ENCODE measurements around the gene SETBP1. TPM values are rescaled to one million over a fixed set of nuclear protein-coding genes. Genes with fewer than 3 reads are reported as not detected.

The SETBP1 gene
- total and polyA plus RNA-seq, 5 experiments from 2014 or later, result 0.16 to 1.6 (median 1.6) TPM; not detected in 2

- H3K4me3 Mint-ChIP-seq, result no peak overlapping the region
- POLR2A ChIA-PET, result no interaction called here
- H3K4me1 Mint-ChIP-seq, result no peaks in the 10 kb centered on the region
- H3K27me3 Mint-ChIP-seq, result peaks cover 0 to 12% (median 0%) of the 10 kb centered on the region in 5 donors
- DNase-seq (no peak), ATAC-seq (no peak)
- no peaks in the 10 kb centered on the region for H3K9me3 Mint-ChIP-seq
- no peaks in the 10 kb centered on the region for H3K36me3 Mint-ChIP-seq
- H3K27ac Mint-ChIP-seq, result no peak overlapping the region
Measured at GRCh38 chr18:45090526-45091140, 409.9 kb downstream of the SETBP1 start.

GRCh38 chr18:45100321-45101105, 419.8 kb downstream of the SETBP1 start:
- no peak for ATAC-seq
- POLR2A ChIA-PET, result no interaction called here
- H3K4me1 Mint-ChIP-seq, result peaks cover 0 to 45% (median 0%) of the 10 kb centered on the region in 4 donors

DNA sequence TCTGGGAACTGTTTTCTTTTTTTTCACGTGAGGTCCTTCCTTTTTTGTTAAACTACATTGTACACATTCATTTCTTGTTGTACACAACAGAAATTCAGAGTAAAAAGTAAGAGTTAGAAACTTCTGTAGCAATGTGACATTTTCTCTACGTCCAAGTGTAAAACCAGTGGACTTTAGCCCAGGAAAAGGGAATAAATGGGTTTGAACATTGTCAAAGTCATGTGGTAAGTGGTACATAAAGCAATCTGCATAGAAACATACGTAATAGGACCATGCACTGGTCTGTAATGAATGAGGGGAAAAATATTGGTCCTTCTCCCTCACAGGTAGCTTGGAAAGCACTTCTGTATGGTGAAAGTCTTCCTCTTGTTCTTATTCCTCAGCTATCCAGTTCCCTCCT, 421.4 kb downstream of the SETBP1 start:
- peaks cover 0 to 2% (median 0%) of the 10 kb centered on the region in 9 donors for H3K9me3 Mint-ChIP-seq
- peaks cover 0 to 52% (median 0%) of the 10 kb centered on the region in 4 donors for H3K4me1 Mint-ChIP-seq
- no peak for ATAC-seq
- no peaks in the 10 kb centered on the region for H3K36me3 Mint-ChIP-seq
- H3K4me3 Mint-ChIP-seq, result no peak overlapping the region
- H3K27me3 Mint-ChIP-seq, result peaks cover 0 to 3% (median 0%) of the 10 kb centered on the region in 5 donors
- H3K27ac Mint-ChIP-seq, result peak overlapping the region in 1 of 10 donors; percentile 14
- no peak for DNase-seq
- POLR2A ChIA-PET, result no interaction called here

More at GRCh38 chr18:45100321-45101105, 419.8 kb downstream of the SETBP1 start:
- no peak overlapping the region for H3K27ac Mint-ChIP-seq
- no peak for DNase-seq
- no peaks in the 10 kb centered on the region for H3K36me3 Mint-ChIP-seq
- no peak overlapping the region for H3K4me3 Mint-ChIP-seq
- peaks cover 0 to 4% (median 1%) of the 10 kb centered on the region in 5 donors for H3K27me3 Mint-ChIP-seq
- peaks cover 0 to 2% (median 0%) of the 10 kb centered on the region in 9 donors for H3K9me3 Mint-ChIP-seq

DNA sequence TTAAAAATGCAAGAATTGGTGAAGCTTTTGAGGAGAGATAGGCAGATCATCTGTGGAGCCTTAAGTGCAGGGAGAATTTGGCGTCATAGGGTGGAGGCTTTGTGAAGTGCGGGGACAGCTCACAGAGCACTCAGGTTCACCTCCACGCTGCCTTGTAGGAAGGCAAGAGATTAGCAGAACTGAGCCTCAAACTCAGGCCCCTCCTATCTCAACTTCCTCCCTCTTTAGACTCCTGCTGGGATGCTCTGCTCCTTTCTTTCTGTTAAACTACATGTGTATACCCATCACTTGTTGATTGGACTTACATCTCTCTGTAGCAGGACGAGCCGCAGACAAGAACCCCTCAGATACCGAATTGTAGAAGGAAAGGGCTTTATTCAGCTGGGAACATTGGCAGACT, 422.2 kb downstream of the SETBP1 start:
- H3K4me1 Mint-ChIP-seq, result peaks cover 0 to 52% (median 0%) of the 10 kb centered on the region in 4 donors
- peaks cover 0 to 2% (median 0%) of the 10 kb centered on the region in 9 donors for H3K9me3 Mint-ChIP-seq
- no peaks in the 10 kb centered on the region for H3K27me3 Mint-ChIP-seq
- H3K36me3 Mint-ChIP-seq, result no peaks in the 10 kb centered on the region
- H3K4me3 Mint-ChIP-seq, result no peak overlapping the region
- ATAC-seq (no peak), DNase-seq (no peak)
- peak overlapping the region in 1 of 10 donors; percentile 64 for H3K27ac Mint-ChIP-seq
- POLR2A ChIA-PET, result no interaction called here

- Mint-ChIP-seq H3K36me3 (no peaks in the 10 kb centered on the region), H3K4me1 (peaks cover 0 to 52% (median 0%) of the 10 kb centered on the region in 4 donors), H3K9me3 (peaks cover 0 to 2% (median 0%) of the 10 kb centered on the region in 9 donors), H3K4me3 (peak overlapping the region in 1 of 10 donors; percentile 15), H3K27ac (peak overlapping the region in 2 of 10 donors; percentile 58 to 64), H3K27me3 (no peaks in the 10 kb centered on the region)
- POLR2A ChIA-PET, result no interaction called here
- peak in 1 of 2 donors; percentile 39 for ATAC-seq
- no peak for DNase-seq
Measured at GRCh38 chr18:45103319-45104048, 422.8 kb downstream of the SETBP1 start.

- ATAC-seq (no peak), DNase-seq (no peak)
- no peaks in the 10 kb centered on the region for H3K36me3 Mint-ChIP-seq
- peaks cover 0 to 2% (median 0%) of the 10 kb centered on the region in 9 donors for H3K9me3 Mint-ChIP-seq
- POLR2A ChIA-PET, result no interaction called here
- peak overlapping the region in 1 of 10 donors; percentile 64 for H3K27ac Mint-ChIP-seq
- H3K27me3 Mint-ChIP-seq, result no peaks in the 10 kb centered on the region
- peak overlapping the region in 1 of 10 donors; percentile 16 for H3K4me3 Mint-ChIP-seq
- peaks cover 0 to 52% (median 0%) of the 10 kb centered on the region in 4 donors for H3K4me1 Mint-ChIP-seq
Measured at GRCh38 chr18:45104049-45104395, 423.3 kb downstream of the SETBP1 start.

DNA sequence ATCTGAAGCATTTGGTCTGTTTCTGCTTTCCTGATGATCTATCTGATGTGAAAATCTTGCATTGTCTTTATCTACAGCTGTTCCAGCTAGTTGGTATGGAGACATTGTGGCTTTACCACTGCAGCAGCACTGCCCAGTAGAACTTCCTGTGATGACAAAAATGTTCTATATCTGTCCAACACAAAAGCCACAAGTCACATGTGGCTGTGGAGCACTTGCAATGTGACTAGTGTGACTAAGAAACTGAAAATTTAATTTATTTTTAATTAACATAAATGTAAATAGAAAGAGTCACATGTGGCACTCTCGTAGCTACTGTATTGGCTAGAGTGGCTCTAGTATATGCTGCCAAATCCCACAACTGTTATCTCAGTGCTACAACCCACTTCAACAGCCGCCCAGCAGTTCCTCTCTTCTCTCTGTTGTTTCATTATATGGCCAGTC, 425.7 kb downstream of the SETBP1 start:
- no peak overlapping the region for H3K27ac Mint-ChIP-seq
- POLR2A ChIA-PET, result no interaction called here
- H3K9me3 Mint-ChIP-seq, result peaks cover 0 to 3% (median 0%) of the 10 kb centered on the region in 9 donors
- peak; percentile 32 to 47 for ATAC-seq
- peaks cover 0 to 49% (median 0%) of the 10 kb centered on the region in 4 donors for H3K4me1 Mint-ChIP-seq
- no peaks in the 10 kb centered on the region for H3K36me3 Mint-ChIP-seq
- H3K4me3 Mint-ChIP-seq, result no peak overlapping the region
- no peaks in the 10 kb centered on the region for H3K27me3 Mint-ChIP-seq
- peak in 2 of 10 donors; percentile 3 to 34 for DNase-seq

GRCh38 chr18:45107425-45107824, 426.7 kb downstream of the SETBP1 start:
- peaks cover 0 to 3% (median 0%) of the 10 kb centered on the region in 9 donors for H3K9me3 Mint-ChIP-seq
- ATAC-seq (no peak), DNase-seq (no peak)
- POLR2A ChIA-PET, result no interaction called here
- H3K36me3 Mint-ChIP-seq, result no peaks in the 10 kb centered on the region
- H3K27ac Mint-ChIP-seq, result no peak overlapping the region
- H3K4me1 Mint-ChIP-seq, result peaks cover 0 to 38% (median 0%) of the 10 kb centered on the region in 4 donors
- H3K4me3 Mint-ChIP-seq, result no peak overlapping the region
- H3K27me3 Mint-ChIP-seq, result no peaks in the 10 kb centered on the region

DNA sequence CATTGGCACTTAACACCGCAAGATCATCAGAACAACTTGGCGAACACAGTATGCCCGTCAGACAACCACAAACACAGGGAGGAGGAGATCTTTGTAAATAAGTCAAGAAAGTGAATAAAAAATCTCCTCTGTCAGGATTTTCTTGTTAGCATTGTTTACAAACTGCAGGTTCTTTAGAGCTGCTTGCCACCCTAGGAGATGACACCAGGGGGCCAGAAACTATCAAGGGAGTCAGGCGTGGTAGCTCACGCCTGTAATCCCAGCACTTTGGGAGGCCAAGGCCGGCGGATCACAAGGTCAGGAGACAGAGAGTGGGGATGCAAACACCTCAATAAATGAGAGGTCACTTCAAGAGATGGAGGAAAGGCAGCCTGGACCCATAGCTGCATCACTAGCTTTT, 428.1 kb downstream of the SETBP1 start:
- H3K27me3 Mint-ChIP-seq, result peaks cover 0 to 3% (median 0%) of the 10 kb centered on the region in 5 donors
- peaks cover 0 to 25% (median 0%) of the 10 kb centered on the region in 4 donors for H3K4me1 Mint-ChIP-seq
- peak overlapping the region in 1 of 10 donors; percentile 25 for H3K4me3 Mint-ChIP-seq

GRCh38 chr18:45109271-45109670, 428.6 kb downstream of the SETBP1 start:
- H3K27me3 Mint-ChIP-seq, result peaks cover 0 to 3% (median 0%) of the 10 kb centered on the region in 5 donors
- H3K4me3 Mint-ChIP-seq, result no peak overlapping the region
- ATAC-seq (no peak), DNase-seq (no peak)
- POLR2A ChIA-PET, result no interaction called here
- no peak overlapping the region for H3K27ac Mint-ChIP-seq
- peaks cover 0 to 20% (median 0%) of the 10 kb centered on the region in 4 donors for H3K4me1 Mint-ChIP-seq
- H3K9me3 Mint-ChIP-seq, result peaks cover 0 to 5% (median 0%) of the 10 kb centered on the region in 9 donors
- H3K36me3 Mint-ChIP-seq, result no peaks in the 10 kb centered on the region

More for the DNA sequence above, 428.1 kb downstream of the SETBP1 start:
- POLR2A ChIA-PET, result no interaction called here
- peaks cover 0 to 5% (median 0%) of the 10 kb centered on the region in 9 donors for H3K9me3 Mint-ChIP-seq
- ATAC-seq (no peak), DNase-seq (no peak)
- no peak overlapping the region for H3K27ac Mint-ChIP-seq
- H3K36me3 Mint-ChIP-seq, result no peaks in the 10 kb centered on the region

DNA sequence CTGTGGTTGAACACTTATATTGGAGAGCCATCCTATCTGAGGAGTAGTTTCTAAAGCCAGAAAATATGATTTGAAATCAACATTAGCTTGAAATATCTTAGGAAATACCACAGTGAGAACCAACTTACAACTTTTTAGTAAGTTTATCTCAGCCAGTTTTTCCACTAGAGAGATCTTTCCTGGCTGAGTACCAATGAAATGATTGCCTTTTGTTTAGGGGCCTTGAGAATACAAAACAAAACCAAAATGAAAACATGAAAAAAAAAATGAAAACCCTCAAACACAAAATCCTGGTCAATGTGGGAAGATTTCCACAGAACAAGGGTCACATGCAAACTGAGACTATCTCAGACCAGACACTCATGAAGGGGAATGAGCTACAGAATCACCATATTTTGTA, 429.0 kb downstream of the SETBP1 start:
- ATAC-seq, result no peak
- DNase-seq, result no peak
- Mint-ChIP-seq H3K27me3 (peaks cover 0 to 3% (median 0%) of the 10 kb centered on the region in 5 donors), H3K4me1 (peaks cover 0 to 15% (median 0%) of the 10 kb centered on the region in 4 donors), H3K9me3 (peaks cover 0 to 5% (median 0%) of the 10 kb centered on the region in 9 donors), H3K36me3 (no peaks in the 10 kb centered on the region), H3K27ac (no peak overlapping the region), H3K4me3 (no peak overlapping the region)
- POLR2A ChIA-PET, result no interaction called here

DNA sequence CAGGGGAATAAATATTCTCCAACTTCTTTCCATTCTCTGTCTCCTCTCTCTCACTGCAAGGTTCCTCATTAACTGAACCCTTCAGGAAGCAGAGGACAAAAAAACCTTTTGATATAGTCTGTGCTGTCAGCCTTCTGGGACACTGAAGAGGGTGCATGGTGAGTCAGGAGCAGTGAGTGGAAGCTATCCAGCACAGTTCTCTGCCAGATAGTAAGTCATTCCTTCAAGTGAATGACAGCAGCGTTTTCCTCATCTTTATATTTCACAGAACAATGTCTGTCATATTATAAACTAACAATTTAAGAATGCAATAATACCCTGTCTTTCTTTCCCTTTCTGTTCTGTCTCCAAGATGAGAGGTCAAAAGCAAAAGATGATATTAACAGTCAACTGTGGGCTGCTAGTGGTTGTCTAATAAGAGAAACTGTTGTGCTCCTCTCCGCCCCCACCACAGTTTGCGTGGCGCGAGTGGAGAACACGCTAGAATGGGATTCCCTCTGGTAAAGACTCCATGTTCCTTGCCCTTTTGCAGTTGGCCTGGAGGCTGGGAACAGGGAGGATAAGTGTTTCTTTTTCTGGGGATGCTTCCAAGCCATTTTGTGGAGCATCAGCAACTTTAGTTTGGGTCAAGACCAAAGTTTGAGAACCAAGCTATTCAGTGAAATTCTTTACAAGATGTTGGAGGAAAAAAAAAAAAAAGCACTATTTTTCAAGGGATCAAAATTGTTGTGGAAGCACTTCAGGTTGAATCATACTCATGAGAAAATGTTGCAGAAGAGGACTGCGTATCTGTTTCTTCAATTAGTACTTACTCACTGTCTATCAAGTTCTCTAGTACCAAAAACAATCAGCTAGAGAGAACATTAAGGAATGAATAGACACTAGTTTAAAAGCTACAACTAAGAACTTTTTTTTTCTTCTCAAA, 430.2 kb downstream of the SETBP1 start:
- Mint-ChIP-seq H3K9me3 (peaks cover 0 to 5% (median 0%) of the 10 kb centered on the region in 9 donors), H3K4me1 (peaks cover 0 to 4% (median 0%) of the 10 kb centered on the region in 4 donors), H3K27me3 (peaks cover 0 to 3% (median 0%) of the 10 kb centered on the region in 5 donors), H3K4me3 (no peak overlapping the region), H3K36me3 (no peaks in the 10 kb centered on the region), H3K27ac (no peak overlapping the region)
- ATAC-seq (no peak), DNase-seq (no peak)
- POLR2A ChIA-PET, result no interaction called here
